Caco-2 (cell line): Measurements from ENCODE around the gene SNAI3. TPM values are rescaled to one million over a fixed set of nuclear protein-coding genes. Genes with fewer than 3 reads are reported as not detected.

Experiments
- BruUV-seq: library from RNA; stranded (reverse); fragments of 400-500 nt; replicated peaks from 2 replicates; lab custom pipeline; 2021; lab: Mats Ljungman, UMichigan
- CTCF ChIA-PET: fragments of 300-600 bp; sonication (Branson Sonifier 250); formaldehyde crosslinking; loops from one replicate; lab custom pipeline; 2022; ENCODE audit warnings: antibody characterized with exemption; lab: Charles Lee
- POLR2A ChIA-PET: fragments of 300-600 bp; sonication (Branson Sonifier 250); formaldehyde crosslinking; loops from one replicate; lab custom pipeline; 2022; ENCODE audit warnings: antibody characterized with exemption; lab: Charles Lee
- DNase-seq, 2 experiments: peaks; one replicate each; pipeline versions ENCODE4 v3.0.0 to v3.0.0-alpha.2; 2020 to 2022
- H3K27me3 ChIP-seq: replicated peaks from 2 replicates; pipeline ENCODE4 v1.6.0; 2011; ENCODE audit warnings: low read length; ENCODE audit not compliant: control insufficient read depth, insufficient read depth
- H3K36me3 ChIP-seq: 2 replicates; pipeline ENCODE4 v1.5.1; 2011; ENCODE audit warnings: low read length; ENCODE audit not compliant: control insufficient read depth, insufficient read depth
- H3K4me1 ChIP-seq: fragments of 250-450 bp; sonication (Bioruptor Pico); 2 replicates; pipeline ENCODE4 v1.5.1; 2020; ENCODE audit warnings: mild to moderate bottlenecking
- H3K4me3 ChIP-seq: 2 replicates; pipeline ENCODE4 v1.5.1; 2011; ENCODE audit warnings: low read depth, mild to moderate bottlenecking, control low read depth, low read length
- H3K9me3 ChIP-seq: fragments of 250-450 bp; sonication (Bioruptor Pico); 2 replicates; pipeline ENCODE4 v1.5.1; 2020; ENCODE audit warnings: mild to moderate bottlenecking, moderate library complexity
- H3K27ac Mint-ChIP-seq: one replicate; pipeline ENCODE4 v1.8.0; 2022; ENCODE audit warnings: mixed read lengths; ENCODE audit not compliant: unreplicated experiment
- H3K27me3 Mint-ChIP-seq: one replicate; pipeline ENCODE4 v1.8.0; 2022; ENCODE audit warnings: mixed read lengths; ENCODE audit not compliant: insufficient read depth, unreplicated experiment
- H3K36me3 Mint-ChIP-seq: one replicate; pipeline ENCODE4 v1.8.0; 2022; ENCODE audit warnings: mild to moderate bottlenecking, mixed read lengths; ENCODE audit not compliant: insufficient read depth, unreplicated experiment
- H3K4me1 Mint-ChIP-seq: one replicate; pipeline ENCODE4 v1.8.0; 2022; ENCODE audit warnings: low read depth, mixed read lengths; ENCODE audit not compliant: unreplicated experiment
- H3K4me3 Mint-ChIP-seq: one replicate; pipeline ENCODE4 v1.8.0; 2022; ENCODE audit warnings: mild to moderate bottlenecking, moderate library complexity, mixed read lengths; ENCODE audit not compliant: unreplicated experiment
- H3K9me3 Mint-ChIP-seq: one replicate; pipeline ENCODE4 v1.8.0; 2022; ENCODE audit warnings: mixed read lengths; ENCODE audit not compliant: unreplicated experiment
- intact Hi-C: fragments of 100-400 bp; cut with micrococcal nuclease; formaldehyde crosslinking; loops from one replicate; pipeline ENCODE4 v1.10.0; 2022; ENCODE audit not compliant: unreplicated experiment
- total RNA-seq: library from RNA; stranded (reverse); gene quantifications from 2 replicates; pipeline ENCODE4 v1.2.3, GENCODE V29; 2022
- TF ChIP-seq, protein P1 (sequence below), 2 experiments: fragments of 200-600 bp in 1 of 2; IDR thresholded peaks; 1 replicate in 1 of 2; 2 replicates in 1 of 2; pipeline versions ENCODE4 v1.5.1 to v1.8.0; 2011 to 2022; ENCODE audit warnings: antibody characterized with exemption in 1 of 2, control low read depth in 1 of 2, inconsistent platforms in 1 of 2, low read depth in 1 of 2, low read length in 1 of 2, mild to moderate bottlenecking in 1 of 2, moderate library complexity in 1 of 2; ENCODE audit not compliant: insufficient read depth in 1 of 2, severe bottlenecking in 1 of 2, unreplicated experiment in 1 of 2

SNAI3 gene
- total RNA-seq, 1 experiment from 2014 or later: 3.5 TPM

GRCh38 chr16:88687254-88687576 lies 908 bp upstream of the SNAI3 start:
- H3K27me3 Mint-ChIP-seq: no peaks in the 10 kb centered on the region
- H3K4me1 Mint-ChIP-seq: peaks cover 13% of the 10 kb centered on the region
- Histone ChIP-seq H3K9me3 (no peaks in the 10 kb centered on the region), H3K36me3 (no peaks in the 10 kb centered on the region), H3K27me3 (no peaks in the 10 kb centered on the region), H3K4me1 (peaks cover 24% of the 10 kb centered on the region), H3K4me3 (no peak overlapping the region)
- TF ChIP-seq, protein P1, sequence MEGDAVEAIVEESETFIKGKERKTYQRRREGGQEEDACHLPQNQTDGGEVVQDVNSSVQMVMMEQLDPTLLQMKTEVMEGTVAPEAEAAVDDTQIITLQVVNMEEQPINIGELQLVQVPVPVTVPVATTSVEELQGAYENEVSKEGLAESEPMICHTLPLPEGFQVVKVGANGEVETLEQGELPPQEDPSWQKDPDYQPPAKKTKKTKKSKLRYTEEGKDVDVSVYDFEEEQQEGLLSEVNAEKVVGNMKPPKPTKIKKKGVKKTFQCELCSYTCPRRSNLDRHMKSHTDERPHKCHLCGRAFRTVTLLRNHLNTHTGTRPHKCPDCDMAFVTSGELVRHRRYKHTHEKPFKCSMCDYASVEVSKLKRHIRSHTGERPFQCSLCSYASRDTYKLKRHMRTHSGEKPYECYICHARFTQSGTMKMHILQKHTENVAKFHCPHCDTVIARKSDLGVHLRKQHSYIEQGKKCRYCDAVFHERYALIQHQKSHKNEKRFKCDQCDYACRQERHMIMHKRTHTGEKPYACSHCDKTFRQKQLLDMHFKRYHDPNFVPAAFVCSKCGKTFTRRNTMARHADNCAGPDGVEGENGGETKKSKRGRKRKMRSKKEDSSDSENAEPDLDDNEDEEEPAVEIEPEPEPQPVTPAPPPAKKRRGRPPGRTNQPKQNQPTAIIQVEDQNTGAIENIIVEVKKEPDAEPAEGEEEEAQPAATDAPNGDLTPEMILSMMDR (IDR thresholded peaks at IDR 0.05; ENCODE audit: insufficient read depth in 1 of 2, low read depth in 1 of 2, low read length in 1 of 2, severe bottlenecking in 1 of 2, unreplicated experiment in 1 of 2): no peak
- POLR2A ChIA-PET: no interaction called here
- H3K9me3 Mint-ChIP-seq: no peaks in the 10 kb centered on the region
- intact Hi-C loops: no loop called here
- no TSS peak for BruUV-seq
- H3K27ac Mint-ChIP-seq: no peak overlapping the region
- H3K4me3 Mint-ChIP-seq: peak overlapping the region; percentile 78
- DNase-seq: no peak
- H3K36me3 Mint-ChIP-seq: peaks cover 9% of the 10 kb centered on the region
- CTCF ChIA-PET: interaction anchor here (1.3 to 2.1 kb wide), 2 partner anchors 11 to 50 kb away, joined by 4 to 9 read pairs; no protein-coding TSS in a partner anchor

GRCh38 chr16:88686062-88686438 lies 257 bp downstream of the SNAI3 start:
- no peaks in the 10 kb centered on the region for H3K27me3 ChIP-seq
- H3K4me1 Mint-ChIP-seq: peaks cover 13% of the 10 kb centered on the region
- H3K27ac Mint-ChIP-seq: no peak overlapping the region
- TF ChIP-seq, protein P1 (IDR thresholded peaks at IDR 0.05; ENCODE audit: insufficient read depth in 1 of 2, low read depth in 1 of 2, low read length in 1 of 2, severe bottlenecking in 1 of 2, unreplicated experiment in 1 of 2): no peak
- H3K9me3 Mint-ChIP-seq: no peaks in the 10 kb centered on the region
- peaks cover 24% of the 10 kb centered on the region for H3K4me1 ChIP-seq
- no peaks in the 10 kb centered on the region for H3K36me3 ChIP-seq
- no TSS peak for BruUV-seq
- H3K36me3 Mint-ChIP-seq: peaks cover 13% of the 10 kb centered on the region
- peak overlapping the region; percentile 82 for H3K4me3 ChIP-seq
- CTCF ChIA-PET: interaction anchor here (0.6 to 1.3 kb wide), 4 partner anchors 23 to 1237 kb away, joined by 3 to 5 read pairs (median 3); partner anchors contain the start of gene MVD
- H3K27me3 Mint-ChIP-seq: no peaks in the 10 kb centered on the region
- intact Hi-C loops: loop anchor here (1.0 kb wide), 1 partner anchor 23 kb away; the partner anchor contains the start of gene MVD
- POLR2A ChIA-PET: no interaction called here
- H3K4me3 Mint-ChIP-seq: peak overlapping the region; percentile 78
- no peaks in the 10 kb centered on the region for H3K9me3 ChIP-seq
- DNase-seq: peak; percentile 79 to 82

- H3K36me3 Mint-ChIP-seq: peaks cover 17% of the 10 kb centered on the region
- peak overlapping the region; percentile 78 for H3K4me3 Mint-ChIP-seq
- H3K27ac Mint-ChIP-seq: no peak overlapping the region
- DNase-seq: peak in 1 of 2 experiments; percentile 72
- no TSS peak for BruUV-seq
- H3K36me3 ChIP-seq: no peaks in the 10 kb centered on the region
- H3K4me3 ChIP-seq: peak overlapping the region; percentile 82
- TF ChIP-seq, protein P1 (IDR thresholded peaks at IDR 0.05; ENCODE audit: insufficient read depth in 1 of 2, low read depth in 1 of 2, low read length in 1 of 2, severe bottlenecking in 1 of 2, unreplicated experiment in 1 of 2): peak; percentile 78 to 82
- no peaks in the 10 kb centered on the region for H3K9me3 Mint-ChIP-seq
- H3K9me3 ChIP-seq: no peaks in the 10 kb centered on the region
- H3K4me1 Mint-ChIP-seq: peaks cover 13% of the 10 kb centered on the region
- no peaks in the 10 kb centered on the region for H3K27me3 Mint-ChIP-seq
- no peaks in the 10 kb centered on the region for H3K27me3 ChIP-seq
- H3K4me1 ChIP-seq: peaks cover 24% of the 10 kb centered on the region
- intact Hi-C loops: loop anchor here (1.0 kb wide), 1 partner anchor 22 kb away; the partner anchor contains the start of gene MVD
- ChIA-PET CTCF (interaction anchor here (0.6 to 1.3 kb wide), 6 partner anchors 13 to 1237 kb away, joined by 3 to 10 read pairs (median 4); partner anchors contain the start of gene MVD), POLR2A (interaction anchor here (0.5 to 0.7 kb wide), 2 partner anchors 23 to 115 kb away, joined by 3 to 4 read pairs; partner anchors contain the start of genes MVD and ZC3H18)
Measured at GRCh38 chr16:88685156-88686061, 898 bp downstream of the SNAI3 start.
